H1 (cell line): ENCODE measurements around the gene TFB1M. TPM values are rescaled to one million over a fixed set of nuclear protein-coding genes. Genes with fewer than 3 reads are reported as not detected.

Source experiments
- BRCA1 ChIP-seq: IDR thresholded peaks from 2 replicates; pipeline ENCODE4 v1.6.1; 2012; ENCODE audit warnings: low read depth, low read length, improper control_type of control experiment
- CHD7 ChIP-seq: fragments of 300-600 bp; sonication (generic); IDR thresholded peaks from 2 replicates; pipeline ENCODE4 v1.7.1; 2012; ENCODE audit warnings: low read length, moderate library complexity, mild to moderate bottlenecking, inconsistent platforms; ENCODE audit not compliant: insufficient replicate concordance
- JUND ChIP-seq: IDR thresholded peaks from 2 replicates; pipeline ENCODE4 v1.6.1; 2011; ENCODE audit warnings: mild to moderate bottlenecking, improper control_type of control experiment, low read length
- NRF1 ChIP-seq: IDR thresholded peaks from 2 replicates; pipeline ENCODE4 v1.6.1; 2011; ENCODE audit warnings: mild to moderate bottlenecking, low read depth, low read length, improper control_type of control experiment
- PHF8 ChIP-seq: fragments of 200-600 bp; sonication (generic); conservative IDR thresholded peaks from 2 replicates; pipeline ENCODE4 v1.7.1; 2012; ENCODE audit warnings: low read depth, mild to moderate bottlenecking, inconsistent platforms, low read length, moderate library complexity
- RXRA ChIP-seq: IDR thresholded peaks from 2 replicates; pipeline ENCODE4 v1.6.1; 2011; ENCODE audit warnings: low read depth, mild to moderate bottlenecking, low read length, moderate library complexity; ENCODE audit not compliant: insufficient read depth
- SIX5 ChIP-seq: IDR thresholded peaks from 2 replicates; pipeline ENCODE4 v1.6.1; 2011; ENCODE audit warnings: mild to moderate bottlenecking, low read depth, low read length
- polyA plus RNA-seq, 7 experiments: library from polyadenylated mRNA; depleted of rRNA in 3 of 7; stranded (reverse) in 5 of 7; unstranded in 2 of 7; fragments of >200 nt in 5 of 7; fragments of 200-250 nt in 2 of 7; gene quantifications; 1 replicate in 5 of 7; 2 replicates in 1 of 7; 4 replicates in 1 of 7; pipeline versions ENCODE4 v1.2.1 to v1.2.3, GENCODE V29; 2011 to 2013; ENCODE audit warnings: missing spikeins in 2 of 7, mixed read lengths in 2 of 7
- total RNA-seq: library from RNA; stranded (reverse); fragmentation: NEBNext Ultra II Directional; extraction: Animal tissue kit (Norgen Biotek cat#: 25700); gene quantifications from 2 replicates; pipeline ENCODE4 v1.2.1, GENCODE V29; 2021

Gene TFB1M
- total and polyA plus RNA-seq, 2 of the 8 experiments (the other 6 are each of a cell fraction or from before 2014, with no cell fraction given): 28.2 to 49.4 TPM

- TF ChIP-seq PHF8 (no peak), JUND (no peak), BRCA1 (no peak), CHD7 (no peak), RXRA (no peak), SIX5 (no peak), NRF1 (no peak)
Observed at GRCh38 chr6:155311583-155311982, 2.7 kb downstream of the TFB1M start (continued).
